HG03135 (cell line): ENCODE data around the gene SLC44A5.
"Not testable (repeated sequence)": the region's sequence is repeated elsewhere in the genome, so short reads cannot be mapped to it uniquely, and the experiment has no call there.

Source experiments
- ATAC-seq: cut with Tn5 transposase; IDR thresholded peaks from one replicate; pipeline ENCODE4 v1.9.1; 2021; ENCODE audit warnings: mild to moderate bottlenecking, moderate library complexity; ENCODE audit not compliant: unreplicated experiment

SLC44A5 gene

DNA sequence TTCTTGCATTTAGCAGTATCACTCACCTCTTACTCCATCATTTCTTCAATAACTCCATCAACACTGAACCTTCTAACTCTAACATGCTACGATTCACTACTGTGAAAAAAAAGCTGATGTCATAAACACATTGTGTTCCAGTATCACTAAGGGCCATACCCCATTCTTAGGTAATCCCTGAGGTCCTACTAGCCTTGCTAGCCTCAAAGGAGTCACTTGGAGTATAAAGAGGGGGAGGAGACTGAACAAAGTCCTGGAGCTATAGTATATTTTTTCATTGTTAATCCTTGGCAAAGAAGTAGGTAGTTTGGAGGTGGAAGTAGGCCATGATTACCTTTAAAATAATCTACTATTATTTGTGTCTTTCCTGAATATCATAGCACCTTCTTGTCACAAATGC, at the start of gene SLC44A5:
Gene SLC44A5, minus strand, starts transcription at position 101 of the 400 bp plus-strand sequence. CDS start 69,667 bp downstream, outside the sequence.
- no peak for ATAC-seq

DNA sequence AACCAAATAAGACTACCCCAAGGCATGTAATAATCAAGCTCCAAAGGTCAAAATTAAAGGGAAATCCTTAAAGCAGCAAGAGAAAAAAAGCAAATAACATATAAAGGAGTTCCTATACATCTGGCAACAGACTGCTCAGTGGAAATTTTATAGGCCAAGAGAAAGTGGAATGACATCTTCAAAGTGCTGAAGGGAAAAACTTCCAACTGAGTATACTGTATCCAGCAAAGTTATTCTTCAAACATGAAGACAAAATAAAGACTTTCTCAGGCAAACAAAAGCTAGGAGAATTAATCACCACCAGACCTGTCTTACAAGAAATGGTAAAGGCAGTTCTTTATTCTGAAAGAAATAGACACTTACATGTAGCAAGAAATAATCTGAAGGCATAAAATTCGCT, 45.0 kb upstream of the SLC44A5 start:
- ATAC-seq, result no peak

DNA sequence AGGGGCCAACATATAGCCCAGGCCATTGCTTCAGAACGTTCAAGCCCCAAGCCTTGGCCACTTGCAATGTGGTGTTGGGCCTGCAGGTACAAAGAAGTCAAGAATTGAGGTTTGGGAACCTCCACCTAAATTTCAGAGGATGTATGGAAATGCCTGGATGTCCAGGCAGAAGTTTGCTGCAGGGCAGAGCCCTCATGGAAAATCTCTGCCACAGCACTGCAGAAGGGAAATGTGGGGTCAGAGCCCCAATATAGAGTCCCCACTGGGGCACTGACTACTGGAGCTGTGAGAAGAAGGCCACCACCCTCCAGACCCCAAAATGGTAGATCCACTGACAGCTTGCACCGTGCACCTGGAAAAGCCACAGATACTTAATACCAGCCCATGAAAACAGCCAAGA, 36.3 kb upstream of the SLC44A5 start:
- ATAC-seq, result not testable (repeated sequence)

DNA sequence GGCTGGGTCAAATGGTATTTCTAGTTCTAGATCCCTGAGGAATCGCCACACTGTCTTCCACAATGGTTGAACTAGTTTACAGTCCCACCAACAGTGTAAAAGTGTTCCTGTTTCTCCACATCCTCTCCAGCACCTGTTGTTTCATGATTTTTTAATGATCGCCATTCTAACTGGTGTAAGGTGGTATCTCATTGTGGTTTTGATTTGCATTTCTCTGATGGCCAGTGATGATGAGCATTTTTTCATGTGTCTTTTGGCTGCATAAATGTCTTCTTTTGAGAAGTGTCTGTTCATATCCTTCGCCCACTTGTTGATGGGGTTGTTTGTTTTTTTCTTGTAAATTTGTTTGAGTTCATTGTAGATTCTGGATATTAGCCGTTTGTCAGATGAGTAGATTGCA, 34.2 kb upstream of the SLC44A5 start:
- ATAC-seq, result not testable (repeated sequence)

DNA sequence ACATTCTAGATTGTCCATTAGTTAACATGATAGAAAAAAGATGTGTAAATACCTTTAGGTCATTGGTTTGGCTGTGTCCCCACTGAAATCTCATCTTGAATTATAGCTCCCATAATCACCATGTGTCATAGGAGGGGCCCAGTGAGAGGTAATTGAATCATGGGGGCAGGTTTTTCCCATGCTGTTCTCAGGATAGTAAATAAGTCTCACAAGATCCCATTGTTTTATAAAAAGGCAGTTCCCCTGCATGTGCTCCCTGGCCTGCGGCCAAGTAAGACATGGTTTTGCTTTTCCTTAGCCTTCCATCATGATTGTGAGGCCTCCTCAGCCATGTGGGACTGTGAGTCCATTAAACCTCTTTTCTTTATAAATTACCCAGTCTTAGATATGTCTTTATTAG, 32.5 kb upstream of the SLC44A5 start:
- ATAC-seq, result no peak

DNA sequence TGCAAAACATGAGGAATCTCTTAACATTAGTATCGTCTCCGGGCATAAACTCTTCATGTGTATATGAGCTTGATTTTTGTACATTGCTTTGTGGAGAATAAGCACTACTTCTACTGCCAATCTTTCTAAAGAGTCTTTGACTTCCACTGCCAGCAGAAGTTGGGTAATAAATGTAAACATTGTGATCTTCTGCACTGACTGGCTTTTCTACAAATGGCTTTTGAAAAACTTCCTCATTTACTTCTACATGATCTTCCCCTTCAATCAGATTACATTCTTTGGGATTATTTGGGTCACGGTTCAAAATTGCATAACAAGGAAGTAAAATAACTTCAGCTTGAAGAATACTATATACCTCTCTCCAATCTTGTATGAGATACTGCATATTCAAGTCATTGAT, 30.4 kb upstream of the SLC44A5 start:
- no peak for ATAC-seq

DNA sequence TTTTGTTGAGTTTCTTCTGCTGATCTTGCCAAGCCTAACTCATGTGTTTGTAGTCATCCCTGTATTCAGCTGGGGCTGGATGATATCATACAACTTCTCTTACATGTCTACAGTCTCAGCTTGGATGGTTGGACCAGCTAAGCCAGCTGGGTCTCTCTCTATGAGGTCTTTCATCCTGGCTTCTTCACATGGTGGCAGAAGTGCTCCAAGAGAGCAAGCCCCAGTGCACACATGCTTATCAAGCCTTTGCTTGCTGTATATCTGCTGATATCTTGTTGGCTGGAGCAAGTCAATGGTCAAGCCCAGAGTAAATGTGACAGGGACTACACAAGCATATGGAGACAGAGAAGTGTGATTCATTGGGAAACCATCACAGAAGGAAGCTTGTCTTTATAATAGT, 29.2 kb upstream of the SLC44A5 start:
- no peak for ATAC-seq

DNA sequence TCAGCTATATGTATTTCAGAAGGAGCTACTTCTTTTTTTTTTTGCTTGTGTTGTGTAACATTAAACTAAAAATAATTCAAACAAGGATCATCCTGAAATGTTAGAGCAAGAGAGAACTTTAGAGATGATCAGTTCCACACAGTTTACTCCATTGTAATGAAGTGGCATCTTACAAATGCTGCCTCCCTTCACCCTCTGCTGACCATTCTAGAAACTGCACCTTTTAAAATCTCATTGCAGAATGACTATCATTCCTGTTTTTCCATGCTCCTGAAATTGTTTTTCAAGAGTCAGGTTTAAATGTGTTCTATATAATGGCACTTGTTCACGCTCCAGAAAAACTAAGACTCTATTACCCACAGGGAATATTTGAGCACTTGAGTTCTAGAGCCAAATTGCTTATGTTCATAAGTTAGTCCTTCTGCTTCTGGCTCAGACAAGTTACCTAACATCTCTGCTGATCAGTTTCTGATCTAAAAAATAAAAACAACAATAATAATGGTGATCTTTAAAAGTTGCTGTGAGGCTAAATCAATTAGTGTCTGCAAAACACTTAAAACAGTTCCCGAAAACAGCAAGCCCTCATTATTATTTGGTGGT, 21.5 kb upstream of the SLC44A5 start:
- peak; percentile 79 for ATAC-seq

DNA sequence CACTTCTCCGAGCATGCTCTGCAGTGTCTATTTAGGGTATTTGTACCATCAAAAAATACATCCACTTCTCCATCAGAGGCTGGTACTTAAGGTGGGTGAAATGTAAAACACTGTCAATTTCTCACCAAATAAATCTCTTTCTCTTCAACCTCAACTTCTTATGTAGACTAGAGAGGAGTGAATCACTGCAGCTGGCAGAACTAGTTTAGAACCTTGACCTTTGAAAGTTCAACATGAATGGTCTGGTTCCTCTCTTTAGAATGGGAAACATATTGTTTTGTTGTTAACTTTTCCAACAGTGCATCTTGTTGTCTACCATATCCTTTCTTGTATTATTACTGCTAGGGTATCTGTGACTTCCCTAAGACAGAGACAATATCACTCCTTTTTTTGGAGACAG, 20.1 kb upstream of the SLC44A5 start:
- ATAC-seq, result no peak

DNA sequence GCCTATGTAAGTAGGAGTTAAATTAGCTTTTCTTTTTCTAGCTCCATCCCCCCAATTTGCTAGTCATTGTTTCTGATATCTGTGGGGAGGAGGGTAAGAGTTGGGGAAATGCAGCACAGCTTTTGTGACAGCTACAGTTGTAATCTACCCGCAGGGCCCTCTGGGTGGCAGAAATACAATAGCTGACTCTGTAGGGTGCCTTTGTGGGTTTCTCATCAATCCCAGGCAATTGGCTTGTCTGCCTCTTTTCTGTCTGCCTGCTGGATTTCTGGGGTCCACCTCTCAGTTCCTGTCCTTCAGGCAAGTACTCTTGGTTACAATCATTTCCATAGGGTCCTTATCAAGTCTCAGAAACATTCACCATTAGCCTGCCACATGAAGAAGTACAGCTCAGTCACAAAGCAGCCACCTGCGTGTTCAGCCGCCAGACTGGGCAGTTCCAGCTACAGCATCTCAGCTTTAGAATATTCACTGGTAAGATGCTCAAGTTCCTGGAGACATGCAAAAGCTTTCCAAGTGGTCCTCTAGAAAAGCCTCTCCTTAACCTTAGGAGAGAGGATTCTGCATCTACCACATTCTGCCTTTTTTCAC, 19.2 kb upstream of the SLC44A5 start:
- ATAC-seq, result no peak

DNA sequence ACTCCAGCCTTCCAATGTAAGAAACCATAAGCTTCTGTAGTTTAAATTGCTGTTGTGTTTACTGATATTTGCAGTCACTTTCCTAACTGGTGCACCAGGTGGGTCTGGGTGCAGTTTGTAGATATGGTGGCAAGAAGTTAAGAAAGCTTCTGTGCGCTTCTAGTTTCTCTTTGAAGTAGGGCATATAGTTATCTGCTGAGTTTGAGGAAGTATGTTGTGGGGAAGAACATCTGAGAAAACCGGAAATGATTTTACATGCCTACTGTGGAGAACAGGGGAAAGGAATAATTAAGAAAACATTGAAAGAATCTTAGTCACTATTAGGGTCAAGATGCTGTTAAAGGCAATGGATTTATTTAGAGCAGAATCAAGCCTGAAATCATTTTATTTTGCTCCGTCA, 14.9 kb upstream of the SLC44A5 start:
- no peak for ATAC-seq

DNA sequence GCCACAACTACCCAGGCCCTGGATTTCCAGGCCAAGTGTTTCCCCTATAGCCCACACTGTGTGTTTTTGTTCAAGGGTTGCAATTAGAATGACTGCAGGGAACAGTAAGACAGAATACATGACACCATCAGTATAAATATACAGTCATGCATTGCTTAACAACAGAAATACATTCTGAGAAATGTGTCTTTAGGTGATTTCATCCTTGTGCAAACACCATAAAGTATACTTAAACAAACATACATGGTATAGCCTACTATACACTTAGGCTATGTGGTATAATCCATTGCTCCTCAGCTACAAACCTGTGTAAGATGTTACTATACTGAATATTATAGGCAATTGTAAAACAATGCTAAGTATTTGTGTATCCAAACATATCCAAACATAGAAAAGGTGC, 7.5 kb upstream of the SLC44A5 start:
- no peak for ATAC-seq

DNA sequence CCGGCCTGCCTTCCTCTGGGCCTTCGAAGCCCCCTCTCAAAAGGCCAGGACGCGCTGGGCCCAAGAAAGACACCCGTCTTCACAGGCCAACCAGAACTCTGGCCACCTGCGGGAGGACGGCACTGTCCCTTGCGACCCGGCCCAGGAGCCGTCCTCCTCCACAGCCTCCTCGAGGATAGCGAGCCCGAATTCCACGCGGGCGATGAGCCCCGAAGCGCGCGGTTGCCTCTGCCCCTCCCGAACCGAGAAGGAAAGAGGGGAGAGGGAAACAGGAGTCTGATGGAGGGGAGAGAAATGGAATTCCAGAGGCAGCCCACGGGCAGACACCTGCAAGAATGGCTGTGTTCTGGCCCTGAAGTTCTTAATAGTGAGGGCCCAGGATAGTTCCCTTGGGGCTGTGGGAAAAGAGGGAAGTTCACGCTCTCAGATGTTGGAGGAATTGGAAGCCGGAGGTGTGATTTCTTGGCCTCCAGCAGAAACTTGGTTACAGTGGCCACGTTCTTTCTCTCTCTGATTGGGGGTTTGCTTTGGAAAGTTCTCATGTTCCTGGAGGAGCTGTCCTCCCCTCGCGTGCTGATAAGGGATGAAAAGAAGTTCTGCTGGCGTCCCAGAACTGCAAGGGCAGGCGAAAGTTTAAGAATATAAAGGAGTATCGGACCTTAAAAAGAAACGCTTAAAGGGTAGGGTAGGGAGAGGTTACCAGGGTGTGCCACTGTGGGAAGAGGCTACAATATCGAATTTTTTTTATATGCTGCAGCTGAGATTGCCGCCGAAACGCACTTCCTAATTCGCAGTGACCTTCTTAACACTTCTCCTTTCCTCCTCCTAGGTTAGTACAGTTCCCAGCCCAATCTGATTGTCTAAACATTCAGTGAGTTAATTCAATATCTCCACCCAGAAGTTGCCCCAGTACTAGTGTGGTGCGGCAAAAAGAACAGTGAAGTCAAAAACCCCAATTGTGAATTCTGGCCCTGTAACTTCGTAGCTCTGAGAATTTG, 5.8 kb upstream of the SLC44A5 start:
- ATAC-seq, result no peak

DNA sequence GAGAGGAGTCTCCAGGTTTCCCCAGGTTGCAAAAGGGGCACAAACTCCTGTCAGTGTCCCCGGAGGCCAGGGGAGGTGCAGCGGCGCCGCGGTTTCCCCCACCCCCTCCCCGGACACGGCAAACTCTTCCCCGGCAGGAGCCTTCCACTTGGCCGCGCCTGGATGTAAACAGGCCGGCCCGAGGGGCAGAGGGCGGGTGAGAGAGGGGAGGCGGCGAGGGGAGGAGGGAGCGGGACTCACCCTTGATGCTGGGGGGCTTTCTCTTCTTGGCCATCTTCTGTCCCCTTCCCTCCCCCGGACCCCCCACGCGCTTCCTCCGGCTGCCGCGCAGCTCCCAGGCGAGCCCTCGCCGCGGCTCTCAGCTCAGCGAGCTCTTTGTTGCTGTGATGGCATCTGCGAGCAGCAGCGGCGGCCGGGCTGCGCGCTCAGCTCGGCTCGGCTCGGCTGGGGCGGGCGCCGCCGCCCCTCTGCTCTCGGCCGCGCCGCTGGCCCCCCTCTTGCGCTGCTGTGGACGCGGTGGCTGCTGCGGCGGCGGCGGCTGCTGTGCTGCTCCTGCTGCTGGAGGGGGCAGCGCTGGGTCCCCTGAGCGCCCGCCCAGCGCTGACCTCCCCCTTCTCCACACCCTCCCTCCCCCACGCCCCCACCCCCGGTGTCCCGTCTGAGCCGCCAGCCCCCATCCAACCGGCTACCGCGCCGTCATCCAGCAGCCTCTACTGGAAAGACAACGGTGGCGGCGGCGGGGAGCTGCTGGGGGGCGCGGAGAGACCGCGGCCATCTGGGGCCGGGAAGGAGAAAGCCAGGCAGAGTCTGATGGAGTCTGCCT, 4.9 kb upstream of the SLC44A5 start:
- peak; percentile 48 for ATAC-seq

DNA sequence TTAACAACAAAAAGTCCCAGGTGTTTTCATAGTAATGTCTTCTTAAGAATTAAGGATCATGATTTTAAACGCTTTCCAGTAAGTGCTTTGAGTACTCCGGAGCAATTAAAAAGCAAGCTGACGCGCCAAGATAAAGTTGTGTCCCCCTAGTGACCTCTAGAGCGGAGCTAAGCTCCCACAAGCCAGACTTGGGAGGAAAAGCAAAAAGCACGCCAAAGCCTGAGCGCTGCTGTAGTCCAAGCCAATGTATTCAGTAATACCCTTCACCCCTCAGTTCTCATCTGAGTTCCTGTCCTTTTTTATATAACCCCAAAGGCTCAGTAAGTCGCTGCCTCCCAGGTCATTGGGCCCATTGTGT, 3.5 kb upstream of the SLC44A5 start:
- ATAC-seq, result peak; percentile 8

DNA sequence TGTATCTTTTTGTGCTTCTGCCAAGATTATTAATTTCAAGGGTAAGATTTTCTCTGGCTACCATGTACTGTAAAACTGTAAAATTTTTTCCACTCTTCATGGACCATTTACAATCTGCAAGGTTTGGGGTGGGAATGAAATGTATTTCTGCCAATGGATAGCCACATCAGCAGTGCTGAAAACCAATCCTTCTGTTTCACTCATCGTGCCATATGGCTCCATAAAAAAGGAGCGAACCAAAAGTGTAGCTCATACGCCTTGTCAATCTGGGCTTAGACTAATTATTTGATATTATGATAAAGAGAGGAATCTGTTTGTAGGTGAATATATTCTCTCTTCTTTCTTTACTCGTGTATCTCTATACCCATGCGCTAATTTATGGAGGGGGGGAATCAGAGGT, 3.0 kb upstream of the SLC44A5 start:
- ATAC-seq, result no peak

DNA sequence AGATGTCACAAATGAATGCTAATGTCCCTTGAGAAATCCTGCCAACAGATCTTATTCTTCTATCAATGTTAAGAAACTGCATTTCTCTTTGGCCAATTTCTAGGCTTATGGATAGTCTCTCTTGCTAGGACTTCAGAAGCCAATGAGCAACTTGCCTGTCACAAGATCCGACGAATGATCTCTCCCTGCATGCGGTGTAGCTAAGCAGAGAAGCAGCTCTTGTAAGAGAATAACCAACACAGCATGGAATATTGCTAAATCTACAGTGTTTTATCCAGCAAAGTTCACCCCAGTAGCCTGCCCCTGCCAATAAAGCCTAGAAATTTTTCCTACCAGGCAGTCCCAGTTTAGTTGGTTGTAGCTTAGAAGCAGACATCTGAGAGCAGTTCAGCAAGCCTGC, 2.1 kb upstream of the SLC44A5 start:
- no peak for ATAC-seq

DNA sequence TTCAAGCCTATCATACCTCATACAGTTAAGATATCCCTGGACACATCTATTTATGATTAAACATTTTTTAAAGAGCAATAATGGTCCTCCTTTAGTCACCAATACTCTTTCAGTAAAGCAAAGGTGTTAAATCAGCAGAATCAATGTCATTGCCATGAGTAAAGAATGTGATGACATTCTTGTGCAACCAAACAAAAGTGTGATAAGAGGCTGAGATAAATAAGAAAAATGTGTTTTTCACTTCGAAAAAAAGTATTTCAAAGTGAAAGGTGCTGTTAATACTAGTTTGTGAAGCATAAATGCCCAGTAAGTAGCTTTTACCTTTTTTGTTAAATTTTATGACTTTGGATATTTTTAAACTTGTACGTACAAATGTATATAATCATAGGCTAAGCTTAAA, 8.4 kb downstream of the SLC44A5 start:
- ATAC-seq, result no peak

DNA sequence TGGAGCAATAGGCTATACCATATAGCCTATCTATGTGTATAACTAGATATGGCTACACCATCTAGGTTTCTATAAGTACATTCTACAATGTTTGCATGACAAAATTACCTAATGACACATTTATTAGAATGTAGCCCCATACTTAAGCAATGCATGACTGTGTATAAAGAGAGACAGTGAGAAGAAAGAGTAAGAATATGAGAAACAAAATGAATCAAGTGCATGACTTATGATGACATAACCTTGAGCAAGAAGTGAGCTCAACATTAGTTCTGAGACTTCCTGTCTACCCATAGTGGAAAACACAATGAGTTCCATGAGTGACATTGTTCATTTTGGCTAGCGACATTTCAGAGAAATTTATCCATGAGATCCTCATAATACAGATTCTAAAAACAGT, 10.1 kb downstream of the SLC44A5 start:
- ATAC-seq, result no peak

DNA sequence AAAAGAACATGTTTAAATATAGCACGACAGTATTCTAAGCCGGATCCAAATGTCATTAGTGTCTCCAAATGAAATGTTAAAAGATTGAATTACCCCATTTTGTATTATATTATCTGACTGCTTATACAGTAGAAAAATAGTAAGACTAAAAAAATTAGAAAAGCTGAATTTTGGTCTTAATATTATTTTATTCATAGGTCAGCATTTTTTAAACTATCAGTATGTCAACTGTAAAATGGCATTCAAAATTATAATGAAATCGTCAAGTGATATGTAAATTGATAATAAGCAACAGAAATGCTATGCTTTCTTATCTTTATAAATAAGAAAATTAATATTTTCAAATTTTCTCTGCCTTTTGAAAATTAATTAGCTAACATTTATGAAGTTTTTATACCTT, 16.6 kb downstream of the SLC44A5 start:
- no peak for ATAC-seq

DNA sequence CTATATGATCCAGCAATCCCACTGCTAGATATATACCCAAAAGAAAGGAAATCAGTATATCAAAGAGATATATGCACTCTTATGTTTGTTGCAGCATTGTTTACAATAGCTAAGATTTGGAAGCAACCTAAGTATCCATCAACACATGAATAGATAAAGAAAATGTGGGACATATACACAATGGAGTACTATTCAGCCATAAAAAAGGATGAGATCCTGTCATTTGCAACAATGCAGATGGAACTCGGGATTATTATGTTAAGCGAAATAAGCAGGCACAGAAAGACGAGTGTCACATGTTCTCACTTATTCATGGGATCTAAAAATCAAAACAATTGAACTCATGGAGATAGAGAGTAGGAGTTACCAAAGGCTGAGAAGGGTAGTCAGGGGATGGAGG, 17.5 kb downstream of the SLC44A5 start:
- ATAC-seq, result not testable (repeated sequence)
